SK-N-SH treated with all-trans-retinoic acid at 6 μM for 48 hours (cell line): Measurements from ENCODE around the gene OR51A4.

ENCODE experiments used
- ARNTL ChIP-seq: fragments of 450-650 bp; formaldehyde crosslinking; IDR thresholded peaks from 2 replicates; pipeline ENCODE4 v1.5.0; 2020; ENCODE audit warnings: low read depth, mild to moderate bottlenecking, moderate library complexity, borderline replicate concordance
- CSRNP3 ChIP-seq: fragments of 250-450 bp; sonication (Bioruptor Pico); IDR thresholded peaks from 2 replicates; pipeline ENCODE4 v1.5.1; 2021; ENCODE audit warnings: mild to moderate bottlenecking, moderate library complexity
- GLIS3 ChIP-seq: fragments of 250-450 bp; sonication (Bioruptor Pico); IDR thresholded peaks from 2 replicates; pipeline ENCODE4 v1.5.0; 2020; ENCODE audit warnings: mild to moderate bottlenecking, moderate library complexity
- PATZ1 ChIP-seq: fragments of 250-450 bp; sonication (Bioruptor Pico); IDR thresholded peaks from 2 replicates; pipeline ENCODE4 v1.8.0; 2020; ENCODE audit warnings: mild to moderate bottlenecking, moderate library complexity, borderline replicate concordance
- POU6F1 ChIP-seq: fragments of 250-450 bp; sonication (Bioruptor Pico); IDR thresholded peaks from 2 replicates; pipeline ENCODE4 v1.8.0; 2021; ENCODE audit warnings: low read depth, mild to moderate bottlenecking, moderate library complexity, borderline replicate concordance
- TSHZ2 ChIP-seq: fragments of 250-450 bp; sonication (Bioruptor Pico); IDR thresholded peaks from 2 replicates; pipeline ENCODE4 v1.5.0; 2020; ENCODE audit warnings: mild to moderate bottlenecking, moderate library complexity
- ZFP3 ChIP-seq: fragments of 250-450 bp; sonication (Bioruptor Pico); IDR thresholded peaks from 2 replicates; pipeline ENCODE4 v1.5.0; 2020; ENCODE audit warnings: mild to moderate bottlenecking, moderate library complexity
- ZFP30 ChIP-seq: fragments of 450-650 bp; formaldehyde crosslinking; IDR thresholded peaks from 2 replicates; pipeline ENCODE4 v1.5.0; 2022; ENCODE audit warnings: mild to moderate bottlenecking, moderate library complexity
- ZNF8 ChIP-seq: fragments of 450-650 bp; formaldehyde crosslinking; IDR thresholded peaks from 2 replicates; pipeline ENCODE4 v1.5.0; 2020; ENCODE audit warnings: mild to moderate bottlenecking, moderate library complexity

- no peak for TF ChIP-seq ZNF8
- no peak for TF ChIP-seq TSHZ2
- no peak for TF ChIP-seq ARNTL
- TF ChIP-seq ZFP30 = no peak
- no peak for TF ChIP-seq CSRNP3 (CRISPR knock-in tag)
- TF ChIP-seq POU6F1 (CRISPR knock-in tag) = no peak
- no peak for TF ChIP-seq GLIS3
- no peak for TF ChIP-seq PATZ1 (CRISPR knock-in tag)
- no peak for TF ChIP-seq ZFP3 (CRISPR knock-in tag)
Measured at GRCh38 chr11:4962816-4963215, 15.4 kb upstream of the OR51A4 start.
